NCI-H1092 treated with DMSO at 0.1 percent for 48 hours (cell line): ENCODE results near the gene BCL2L1.

ENCODE experiments used
- DNase-seq: peaks from one replicate; lab custom pipeline; 2025; lab: John Stamatoyannopoulos, UW

BCL2L1 gene

GRCh38 chr20:31723319-31724078 lies 831 bp upstream of the BCL2L1 start:
- DNase-seq: peak; percentile 96

GRCh38 chr20:31723069-31723318 lies 326 bp upstream of the BCL2L1 start:
- DNase-seq: no peak

- DNase-seq: peak; percentile 55
These were observed 1.0 kb downstream of the BCL2L1 start for GRCh38 chr20:31721408-31722256.

- DNase-seq: no peak
These were observed 1.9 kb downstream of the BCL2L1 start for GRCh38 chr20:31720486-31721407.

GRCh38 chr20:31719644-31720485 lies 2.8 kb downstream of the BCL2L1 start:
- peak; percentile 12 for DNase-seq

- DNase-seq: no peak
These were observed 3.6 kb downstream of the BCL2L1 start for GRCh38 chr20:31718952-31719643.

DNA sequence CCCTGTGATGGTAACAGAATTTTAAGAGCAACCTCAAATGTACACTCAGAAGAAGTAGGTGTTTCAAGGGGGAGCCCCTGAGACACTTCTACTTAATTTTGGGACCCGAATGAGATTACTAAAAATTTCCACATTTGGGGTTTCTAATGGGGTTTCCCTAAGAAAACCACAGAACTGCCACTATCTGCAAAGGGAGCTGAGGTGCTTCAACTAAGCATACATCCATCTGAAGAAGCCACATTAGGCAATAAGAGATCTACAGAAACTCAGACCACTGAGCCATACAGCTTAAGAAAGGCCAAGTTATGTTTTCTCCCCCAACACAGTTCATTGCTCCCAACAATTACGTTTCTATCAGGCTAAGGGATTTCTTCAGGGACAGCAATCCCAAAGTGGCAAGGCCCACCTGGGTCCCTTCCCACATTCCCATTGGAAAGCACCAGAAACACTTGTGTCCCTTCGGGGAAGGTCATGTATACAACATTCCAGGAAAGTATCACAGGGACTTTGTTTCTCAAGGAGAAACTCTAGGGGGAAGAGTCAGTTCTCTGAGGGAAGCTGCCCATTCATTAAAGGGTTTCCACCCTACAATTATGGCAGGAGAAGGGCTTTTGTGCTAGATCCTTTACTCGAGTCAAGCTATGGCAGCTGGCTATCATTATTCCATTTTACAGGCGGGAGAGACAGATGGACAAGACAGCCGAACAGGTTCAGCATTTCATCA lies 5.0 kb downstream of the BCL2L1 start:
- DNase-seq: no peak

DNA sequence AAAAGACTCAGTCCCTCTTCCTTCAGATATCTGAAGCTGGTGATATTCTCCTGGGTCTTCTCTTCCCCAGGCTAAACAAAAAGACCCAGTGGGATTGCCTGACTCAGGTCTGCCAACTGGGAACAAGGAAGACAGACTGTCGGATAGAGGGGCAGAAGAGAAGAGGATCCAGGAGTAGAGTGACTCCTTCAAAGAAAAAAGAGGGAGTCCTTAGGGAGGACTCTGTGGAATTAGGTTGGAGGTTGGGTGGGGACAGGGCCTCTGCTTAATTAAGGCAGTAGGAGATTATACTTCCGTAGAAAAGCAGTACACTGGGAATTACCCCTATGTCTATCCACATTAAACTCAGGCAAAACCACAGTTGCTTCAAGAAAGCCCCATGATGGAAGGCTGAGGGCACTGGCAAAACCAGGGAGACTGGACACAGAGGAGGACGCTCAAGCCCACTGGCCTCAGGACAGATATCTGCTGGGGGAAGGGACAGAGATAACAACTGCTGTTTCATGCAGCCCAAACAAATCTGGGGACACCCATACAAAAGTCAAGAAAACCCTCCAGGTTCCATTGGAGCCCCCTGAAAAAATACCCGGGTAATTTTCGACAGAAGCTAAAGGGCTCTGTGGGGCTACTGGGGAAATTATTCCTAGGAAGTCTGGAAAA lies 5.7 kb downstream of the BCL2L1 start:
- no peak for DNase-seq

DNA sequence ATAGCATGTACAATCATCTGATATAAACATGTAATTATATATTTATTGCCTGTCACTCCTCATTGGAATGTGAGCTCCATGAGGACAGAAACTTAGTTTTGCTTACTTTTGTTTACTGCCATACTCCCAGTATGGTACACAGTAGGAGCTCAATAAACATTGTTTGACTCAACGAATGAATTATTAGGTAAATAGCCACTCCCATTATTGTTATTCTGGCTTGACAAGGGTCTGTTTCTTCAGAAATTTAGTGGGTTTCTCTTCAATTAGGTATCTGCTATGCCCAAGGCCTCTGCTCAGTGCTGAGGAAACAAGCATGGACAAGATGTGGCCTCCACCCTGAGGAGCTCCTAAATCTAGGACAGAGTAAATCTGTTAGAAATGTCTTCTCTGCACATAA lies 6.3 kb downstream of the BCL2L1 start:
- DNase-seq: no peak

GRCh38 chr20:31715766-31716165 lies 6.9 kb downstream of the BCL2L1 start:
- DNase-seq: no peak

DNA sequence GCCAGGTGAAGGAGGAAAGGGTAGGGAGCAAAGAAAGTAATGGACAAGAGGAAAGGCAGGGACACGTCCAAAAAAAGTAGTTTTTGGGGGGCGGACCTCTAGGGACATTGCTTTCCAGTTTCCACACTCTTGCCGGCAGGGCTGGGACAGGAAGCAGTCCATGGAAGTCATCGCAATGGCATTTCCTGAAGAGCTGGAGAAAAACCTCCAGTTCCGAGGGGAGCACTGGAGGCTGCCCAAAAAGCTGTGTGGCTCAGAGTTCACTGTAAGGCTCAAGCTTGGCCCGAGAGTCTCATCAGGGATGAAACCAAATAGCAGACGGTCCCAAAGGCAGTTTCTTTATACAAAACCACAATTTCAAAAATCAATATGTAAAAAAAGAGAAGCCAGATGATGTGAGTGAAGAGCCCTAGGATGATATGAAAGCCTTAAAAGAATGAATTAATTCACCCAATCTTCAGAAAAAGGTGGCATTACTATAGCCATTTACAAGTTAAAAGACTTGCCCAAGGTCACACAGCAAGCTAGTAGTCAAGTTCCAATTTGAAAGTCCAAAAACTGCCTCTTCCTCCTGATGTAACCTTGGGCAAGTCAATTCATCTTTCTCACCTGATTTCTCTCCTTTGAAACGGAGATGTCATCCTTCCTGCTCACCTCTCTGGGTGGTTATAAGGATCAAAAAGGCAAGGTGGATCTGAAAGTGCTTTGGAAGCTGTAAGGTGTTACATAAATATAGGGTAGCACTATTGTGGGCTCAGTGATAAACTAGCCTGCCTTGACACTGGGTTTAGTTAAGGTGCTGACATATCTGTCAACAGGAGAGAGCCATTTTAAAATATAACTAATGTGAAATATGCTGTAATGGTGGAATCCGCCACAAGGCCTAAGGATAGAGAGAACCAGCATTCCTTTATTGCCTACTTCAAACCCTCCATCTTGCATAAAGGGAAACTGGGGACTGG lies 9.1 kb downstream of the BCL2L1 start:
- no peak for DNase-seq

DNA sequence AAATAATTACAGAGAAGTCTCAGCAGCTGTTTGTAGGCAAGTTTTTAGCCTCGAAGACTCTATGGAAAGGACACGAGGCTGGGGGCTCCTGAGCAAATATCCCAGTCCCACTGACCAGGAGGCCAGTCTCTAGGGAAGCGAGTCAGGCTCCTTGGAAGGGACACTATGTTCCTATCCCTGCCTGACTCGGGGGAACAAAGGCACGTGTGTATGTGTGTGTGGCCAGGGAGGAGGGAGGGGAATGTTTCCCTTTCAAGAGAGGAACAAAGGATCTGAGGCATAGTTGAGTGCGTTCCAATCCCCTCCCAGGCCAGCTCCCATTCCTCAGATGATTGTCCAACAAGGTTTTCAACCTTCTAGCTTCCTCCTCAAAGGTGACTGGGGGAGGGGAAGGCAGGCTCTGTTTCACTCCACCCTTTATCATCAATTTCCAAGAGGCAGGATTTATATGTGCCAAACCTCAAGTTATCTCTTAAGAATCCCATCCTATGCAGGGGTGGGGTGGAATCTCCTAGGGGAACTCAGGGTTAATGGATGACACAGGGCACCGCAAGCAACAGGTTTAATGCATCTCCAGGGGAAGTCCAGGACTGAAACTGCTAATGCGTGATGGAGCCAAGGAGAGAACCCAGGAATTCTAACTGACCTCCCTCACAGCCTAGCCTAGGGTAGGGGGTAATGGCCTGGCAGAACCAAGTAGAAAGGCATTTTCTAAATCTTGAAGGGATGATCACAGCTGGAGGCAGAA lies 9.9 kb downstream of the BCL2L1 start:
- no peak for DNase-seq

DNA sequence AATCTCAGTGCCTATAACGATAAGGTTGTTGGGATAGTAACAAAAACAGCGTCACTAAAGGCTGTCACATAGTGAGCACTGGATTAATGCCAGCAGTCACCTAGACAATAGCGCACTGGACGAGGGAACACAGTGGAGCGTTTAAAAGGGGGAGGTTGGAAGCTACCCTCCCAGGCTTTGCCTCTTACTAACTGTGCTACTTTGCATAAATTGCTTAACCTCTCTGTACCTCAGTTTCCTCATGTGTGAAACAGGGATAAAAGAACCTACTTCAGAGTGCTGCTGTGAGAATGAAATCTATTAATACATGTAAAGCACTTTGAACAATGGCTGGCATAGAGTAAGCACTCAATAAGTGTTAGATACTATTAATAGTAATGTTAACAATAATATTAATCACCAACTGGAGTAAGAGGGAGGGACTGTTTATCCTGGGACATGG lies 10.5 kb downstream of the BCL2L1 start:
- DNase-seq: peak; percentile 11

- peak; percentile 9 for DNase-seq
These were observed 11.2 kb downstream of the BCL2L1 start for GRCh38 chr20:31711179-31712111.

GRCh38 chr20:31710423-31711108 lies 12.1 kb downstream of the BCL2L1 start:
- DNase-seq: no peak

GRCh38 chr20:31709939-31710338 lies 12.7 kb downstream of the BCL2L1 start:
- DNase-seq: no peak
